Motor neuron (in vitro differentiated cells): ENCODE measurements around the gene WTIP. TPM values are rescaled to one million over a fixed set of nuclear protein-coding genes. Genes with fewer than 3 reads are reported as not detected.

Source experiments
- ATAC-seq, 8 experiments: fragments of 200-7000 bp; cut with Tn5 transposase; replicated peaks in 6 of 8; 2 replicates each; pipeline ENCODE4 v1.8.0; 2021; ENCODE audit warnings: mild to moderate bottlenecking in 8 of 8, moderate library complexity in 8 of 8
- H3K27ac ChIP-seq, 2 donors: fragments of 250-450 bp; sonication (Bioruptor Pico); 2 replicates each; pipeline ENCODE4 v1.9.0; 2021; ENCODE audit warnings: antibody characterized with exemption in 2 of 2, mild to moderate bottlenecking in 2 of 2, moderate library complexity in 1 of 2
- H3K4me1 ChIP-seq, 2 donors: fragments of 250-450 bp; sonication (Bioruptor Pico); replicated peaks in 1 of 2; 2 replicates each; pipeline ENCODE4 v1.6.1; 2021; ENCODE audit warnings: antibody characterized with exemption in 2 of 2, mild to moderate bottlenecking in 2 of 2, moderate library complexity in 1 of 2
- H3K4me3 ChIP-seq, 5 donors: fragments of 250-450 bp; sonication (Bioruptor Pico); 2 replicates each; pipeline ENCODE4 v1.9.0; 2021; ENCODE audit warnings: antibody characterized with exemption in 5 of 5, mild to moderate bottlenecking in 5 of 5, moderate library complexity in 4 of 5
- WGBS, 10 experiments: fragments of 450-650 bp; shearing (Covaris generic); methylation state at CpG; one replicate each; pipeline ENCODE4 v1.0.0; 2022; 5-methylcytosine and 5-hydroxymethylcytosine counted together
- in situ Hi-C, 9 experiments: fragments of 400-800 bp; cut with MboI; loops; one replicate each; pipeline ENCODE4 v1.15.0; 2021; ENCODE audit warnings: low sequenced_read_pairs in 9 of 9, low pct_unique_long_range_greater_than_20kb in 2 of 9; ENCODE audit not compliant: unreplicated experiment in 9 of 9
- total RNA-seq, 8 experiments: library from RNA; unstranded; fragments of 300-600 nt; gene quantifications; 2 replicates each; pipeline versions ENCODE4 v1.2.3 to v1.2.4, GENCODE V29; 2022

The WTIP gene
- total RNA-seq, 8 experiments from 2014 or later, result 1.3 to 14.3 (median 3.2) TPM

GRCh38 chr19:34512254-34512822, 30.8 kb downstream of the WTIP start:
- Histone ChIP-seq H3K4me1 (no peaks in the 10 kb centered on the region), H3K4me3 (no peak overlapping the region), H3K27ac (no peak overlapping the region)
- WGBS, 10 experiments, result 14 to 83% (median 40%) methylated on average over 1 to 3 of the region's 17 CpGs; no CpG with 5 or more reads in 3 of the 10 experiments
- ATAC-seq, result peak in 2 of 8 experiments; percentile 36 to 90
- in situ Hi-C loops, result loop anchor here in 1 of 9 experiments (25.0 kb wide), 1 partner anchor 200 kb away; no protein-coding TSS in a partner anchor

DNA sequence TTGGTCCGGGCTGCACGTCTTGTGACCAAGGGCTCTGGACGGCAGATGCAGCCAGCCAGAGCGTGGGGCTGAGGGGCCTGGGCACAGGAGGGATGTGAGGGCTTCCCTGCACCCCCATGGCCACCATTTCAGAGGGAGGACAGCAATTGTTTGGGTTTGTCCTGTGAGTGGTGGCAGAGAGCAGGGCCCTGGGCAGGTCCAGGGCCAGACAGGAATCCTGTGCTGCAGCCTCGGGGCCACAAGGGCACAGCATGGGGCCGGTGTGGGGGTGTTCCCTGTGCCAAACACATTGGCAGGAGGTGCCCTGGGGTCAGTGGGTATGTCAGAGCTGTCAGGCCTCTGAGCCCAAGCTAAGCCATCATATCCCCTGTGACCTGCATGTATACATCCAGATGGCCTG, 32.2 kb downstream of the WTIP start:
- WGBS, 10 experiments, result 70 to 88% methylated on average over 2 to 4 of the region's 6 CpGs; no CpG with 5 or more reads in 8 of the 10 experiments
- Histone ChIP-seq H3K27ac (no peak overlapping the region), H3K4me3 (no peak overlapping the region), H3K4me1 (no peaks in the 10 kb centered on the region)
- in situ Hi-C loops, result loop anchor here in 1 of 9 experiments (25.0 kb wide), 1 partner anchor 199 kb away; no protein-coding TSS in a partner anchor
- ATAC-seq, result no peak

GRCh38 chr19:34519602-34520001, 38.0 kb downstream of the WTIP start:
- in situ Hi-C loops, result loop anchor here in 1 of 9 experiments (25.0 kb wide), 1 partner anchor 193 kb away; no protein-coding TSS in a partner anchor
- no peak overlapping the region for H3K4me3 ChIP-seq
- H3K4me1 ChIP-seq, result no peaks in the 10 kb centered on the region
- ATAC-seq, result no peak
- whole genome bisulfite sequencing, 10 experiments, result 0 to 65% (median 33%) methylated on average over 1 to 2 of the region's 2 CpGs; no CpG with 5 or more reads in 1 of the 10 experiments
- no peak overlapping the region for H3K27ac ChIP-seq

DNA sequence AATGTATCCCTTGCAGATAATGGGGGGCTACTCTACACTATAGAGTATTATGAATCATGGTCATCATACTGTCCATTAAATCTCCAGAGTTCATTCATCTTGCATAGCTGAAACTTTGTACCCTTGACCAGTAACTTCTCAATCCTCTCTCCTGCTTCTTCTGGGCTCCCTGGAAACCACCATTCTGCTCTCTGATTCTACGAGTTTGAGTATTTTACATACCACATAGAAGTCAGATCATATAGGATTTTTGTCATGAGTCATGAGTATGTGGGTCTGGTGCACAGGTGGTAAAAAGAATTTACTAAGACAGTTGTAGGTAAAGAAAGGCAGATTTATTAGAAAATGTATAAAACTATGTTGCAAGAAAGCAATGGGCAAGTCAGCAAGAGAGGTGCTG, 41.9 kb downstream of the WTIP start:
- in situ Hi-C loops, result loop anchor here in 1 of 9 experiments (25.0 kb wide), 1 partner anchor 189 kb away; no protein-coding TSS in a partner anchor
- 14 to 100% (median 45%) methylated on average over 1 of the region's 1 CpG; no CpG with 5 or more reads in 4 of the 10 experiments for WGBS, 10 experiments
- Histone ChIP-seq H3K4me3 (no peak overlapping the region), H3K4me1 (no peaks in the 10 kb centered on the region), H3K27ac (no peak overlapping the region)
- ATAC-seq, result no peak

GRCh38 chr19:34525001-34525400, 43.4 kb downstream of the WTIP start:
- Histone ChIP-seq H3K27ac (no peak overlapping the region), H3K4me1 (no peaks in the 10 kb centered on the region), H3K4me3 (no peak overlapping the region)
- 0 to 67% (median 43%) methylated on average over 1 of the region's 1 CpG; no CpG with 5 or more reads in 1 of the 10 experiments for WGBS, 10 experiments
- no peak for ATAC-seq
- in situ Hi-C loops, result no loop called here

DNA sequence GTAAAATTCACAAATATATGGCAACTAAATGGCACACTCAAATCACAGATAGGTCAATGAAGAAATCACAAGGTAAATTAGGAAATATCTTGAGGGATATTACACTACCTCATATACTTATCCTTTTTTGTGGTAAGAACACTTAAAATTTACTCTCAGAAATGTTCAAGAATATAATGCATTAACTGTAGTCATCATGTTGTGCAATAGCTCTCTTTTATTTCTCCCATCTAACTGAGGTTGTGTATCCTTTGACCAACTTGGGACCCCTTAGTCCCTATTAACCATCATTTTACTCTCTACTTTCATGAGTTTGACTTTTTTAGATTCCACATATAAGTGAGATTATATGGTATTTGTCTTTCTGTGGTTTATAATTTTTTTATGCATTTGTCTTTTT, 52.6 kb downstream of the WTIP start:
- Histone ChIP-seq H3K4me1 (no peaks in the 10 kb centered on the region), H3K27ac (no peak overlapping the region), H3K4me3 (no peak overlapping the region)
- ATAC-seq, result no peak
- in situ Hi-C loops, result loop anchor here in 1 of 9 experiments (10.0 kb wide), 1 partner anchor 211 kb away; no protein-coding TSS in a partner anchor

- in situ Hi-C loops, result loop anchor here in 1 of 9 experiments (10.0 kb wide), 1 partner anchor 205 kb away; no protein-coding TSS in a partner anchor
- 0 to 65% (median 12%) methylated on average over 1 to 2 of the region's 2 CpGs; no CpG with 5 or more reads in 2 of the 10 experiments for WGBS, 10 experiments
- ATAC-seq, result no peak
Observed at GRCh38 chr19:34539396-34539795, 57.8 kb downstream of the WTIP start.

DNA sequence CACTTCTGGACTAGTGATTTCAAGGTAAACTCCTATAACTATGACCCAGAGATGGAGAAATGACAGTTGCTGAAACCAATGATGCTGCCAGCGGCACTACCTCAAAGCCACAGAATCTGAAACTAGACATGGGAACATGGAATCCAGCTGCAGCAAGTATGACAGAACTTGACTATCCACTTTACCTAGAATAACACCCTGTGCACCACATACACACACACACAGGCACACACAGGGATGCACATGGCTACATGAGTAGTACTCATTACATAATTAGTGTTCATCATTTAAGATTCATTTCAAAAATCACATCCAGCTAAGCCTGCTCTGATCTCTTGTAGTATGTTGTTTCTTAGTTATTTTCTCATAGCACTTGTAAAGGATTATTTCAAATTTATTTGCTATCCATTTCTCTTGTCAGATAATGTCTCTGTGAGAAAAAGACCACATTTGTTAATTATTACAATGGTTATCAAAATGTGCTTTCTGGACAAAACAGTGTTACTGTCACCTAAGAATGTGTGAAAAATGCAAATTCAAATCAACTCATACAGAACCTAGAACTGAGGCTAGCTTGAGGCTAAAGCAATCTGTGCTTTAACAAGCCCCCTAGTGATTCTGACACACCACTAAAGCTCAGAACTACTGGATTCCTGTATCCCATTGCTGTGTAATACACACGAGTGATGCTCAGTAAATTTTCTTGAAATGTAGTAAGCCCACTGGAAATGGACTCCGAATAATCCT, 59.4 kb downstream of the WTIP start:
- 0 to 71% (median 20%) methylated on average over 1 to 3 of the region's 3 CpGs; no CpG with 5 or more reads in 1 of the 10 experiments for WGBS, 10 experiments
- no peak overlapping the region for H3K27ac ChIP-seq
- ATAC-seq, result no peak
- no peaks in the 10 kb centered on the region for H3K4me1 ChIP-seq
- in situ Hi-C loops, result no loop called here
- no peak overlapping the region for H3K4me3 ChIP-seq

More at GRCh38 chr19:34539396-34539795, 57.8 kb downstream of the WTIP start:
- Histone ChIP-seq H3K4me1 (no peaks in the 10 kb centered on the region), H3K4me3 (no peak overlapping the region), H3K27ac (no peak overlapping the region)

GRCh38 chr19:34549833-34550232, 68.3 kb downstream of the WTIP start:
- in situ Hi-C loops, result no loop called here
- no peaks in the 10 kb centered on the region for H3K4me1 ChIP-seq
- no peak overlapping the region for H3K4me3 ChIP-seq
- WGBS, 10 experiments, result 0 to 47% (median 20%) methylated on average over 1 to 2 of the region's 2 CpGs
- ATAC-seq, result no peak
- no peak overlapping the region for H3K27ac ChIP-seq

- 47 to 93% (median 72%) methylated on average over 1 to 6 of the region's 6 CpGs; no CpG with 5 or more reads in 3 of the 10 experiments for WGBS, 10 experiments
- ATAC-seq, result peak in 3 of 8 experiments; percentile 20 to 57 (median 27)
- Histone ChIP-seq H3K27ac (no peak overlapping the region), H3K4me1 (no peaks in the 10 kb centered on the region), H3K4me3 (no peak overlapping the region)
- in situ Hi-C loops, result no loop called here
Observed at GRCh38 chr19:34555447-34555846, 73.9 kb downstream of the WTIP start.

DNA sequence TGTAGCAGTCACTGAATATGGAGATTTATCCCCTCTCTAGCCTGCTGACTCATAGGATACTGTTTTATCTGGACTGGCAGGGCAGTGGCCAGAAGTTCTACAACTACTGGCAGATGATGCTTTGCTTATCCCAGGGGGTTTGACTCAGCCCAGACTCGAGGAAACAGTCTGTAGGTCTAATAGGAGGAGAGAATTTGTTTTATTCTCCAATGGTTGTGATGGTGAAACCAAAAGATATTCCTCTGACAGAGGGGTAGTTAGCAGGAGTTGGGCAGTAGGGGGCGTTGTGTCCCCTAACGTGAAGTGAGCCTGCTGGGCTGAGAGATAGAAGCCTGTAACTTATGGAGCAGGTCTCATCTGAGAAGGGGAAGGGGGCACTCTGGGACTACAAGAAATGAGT, 74.9 kb downstream of the WTIP start:
- Histone ChIP-seq H3K4me1 (no peaks in the 10 kb centered on the region), H3K4me3 (no peak overlapping the region), H3K27ac (no peak overlapping the region)
- in situ Hi-C loops, result no loop called here
- WGBS, 10 experiments, result 0 to 6% (median 2%) methylated on average over 1 to 3 of the region's 3 CpGs; no CpG with 5 or more reads in 6 of the 10 experiments
- peak in 4 of 8 experiments; percentile 66 to 92 (median 72) for ATAC-seq

GRCh38 chr19:34559045-34559444, 77.5 kb downstream of the WTIP start:
- Histone ChIP-seq H3K27ac (no peak overlapping the region), H3K4me3 (no peak overlapping the region), H3K4me1 (no peaks in the 10 kb centered on the region)
- ATAC-seq, result peak in 3 of 8 experiments; percentile 56 to 60 (median 60)
- in situ Hi-C loops, result no loop called here
- 30 to 100% methylated on average over 2 of the region's 12 CpGs; no CpG with 5 or more reads in 8 of the 10 experiments for WGBS, 10 experiments

GRCh38 chr19:34560229-34560628, 78.7 kb downstream of the WTIP start:
- Histone ChIP-seq H3K4me3 (no peak overlapping the region), H3K4me1 (no peaks in the 10 kb centered on the region), H3K27ac (no peak overlapping the region)
- peak in 2 of 8 experiments; percentile 7 to 15 for ATAC-seq
- in situ Hi-C loops, result no loop called here
- 20 to 61% (median 44%) methylated on average over 1 to 5 of the region's 6 CpGs; no CpG with 5 or more reads in 4 of the 10 experiments for WGBS, 10 experiments
